ENCODE measurements around the gene MNS1.
"Not testable (repeated sequence)": the region's sequence is repeated elsewhere in the genome, so short reads cannot be mapped to it uniquely, and the experiment has no call there.

The MNS1 gene

DNA sequence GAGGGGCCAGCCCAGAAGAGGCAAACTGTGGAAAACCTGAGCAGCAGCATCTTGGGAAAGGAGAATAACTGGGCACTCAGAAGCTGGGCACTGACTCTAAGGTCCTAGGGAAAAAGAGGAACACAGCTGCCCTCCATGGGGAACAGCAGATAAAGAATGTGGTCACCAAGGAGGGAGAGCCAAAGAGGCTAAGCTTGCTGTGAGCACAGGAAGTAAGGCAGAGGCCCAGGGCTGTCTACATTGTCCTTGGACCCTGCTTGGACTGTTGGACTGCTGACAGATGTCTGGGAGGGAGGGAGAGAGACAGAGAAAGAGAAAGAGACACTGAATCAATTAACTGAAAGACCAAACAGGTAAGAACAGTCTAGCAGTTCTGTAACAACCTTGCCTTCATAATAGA, 4.5 kb upstream of the MNS1 start:
- peaks cover 11% of the 10 kb centered on the region for H3K27me3 Mint-ChIP-seq
- H3K9me3 Mint-ChIP-seq, result no peaks in the 10 kb centered on the region
- H3K36me3 Mint-ChIP-seq, result no peaks in the 10 kb centered on the region
- peaks cover 22% of the 10 kb centered on the region for H3K4me1 Mint-ChIP-seq
- no peak overlapping the region for H3K4me3 Mint-ChIP-seq
- no peak overlapping the region for H3K27ac Mint-ChIP-seq

- H3K27ac Mint-ChIP-seq, result no peak overlapping the region
- no peaks in the 10 kb centered on the region for H3K9me3 Mint-ChIP-seq
- peaks cover 25% of the 10 kb centered on the region for H3K4me1 Mint-ChIP-seq
- peak overlapping the region; percentile 81 for H3K4me3 Mint-ChIP-seq
- H3K36me3 Mint-ChIP-seq, result no peaks in the 10 kb centered on the region
- H3K27me3 Mint-ChIP-seq, result peaks cover 17% of the 10 kb centered on the region
These were observed 3.5 kb upstream of the MNS1 start for GRCh38 chr15:56468401-56468800.

DNA sequence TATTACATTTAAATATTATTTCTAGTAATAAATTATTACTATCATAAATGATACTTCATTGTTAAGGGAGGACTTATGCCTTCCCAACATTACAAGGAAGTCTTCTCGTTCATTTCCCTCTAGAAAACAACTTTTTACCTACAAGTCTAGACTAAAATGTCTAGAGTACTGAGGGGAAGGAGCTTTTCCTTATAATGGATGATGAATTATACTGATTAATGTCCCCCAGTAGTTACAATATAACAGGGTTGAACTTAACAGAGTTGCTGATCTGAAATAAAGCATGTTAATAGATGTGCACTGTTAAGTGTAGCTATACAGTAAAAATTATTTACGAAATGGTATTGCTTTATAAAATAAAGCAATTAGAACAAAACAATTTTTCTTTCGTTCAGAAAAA, 2.7 kb upstream of the MNS1 start:
- no peak overlapping the region for H3K27ac Mint-ChIP-seq
- H3K4me1 Mint-ChIP-seq, result peaks cover 25% of the 10 kb centered on the region
- H3K9me3 Mint-ChIP-seq, result no peaks in the 10 kb centered on the region
- no peaks in the 10 kb centered on the region for H3K36me3 Mint-ChIP-seq
- peak overlapping the region; percentile 81 for H3K4me3 Mint-ChIP-seq
- peaks cover 17% of the 10 kb centered on the region for H3K27me3 Mint-ChIP-seq

- H3K9me3 Mint-ChIP-seq, result no peaks in the 10 kb centered on the region
- no peak overlapping the region for H3K27ac Mint-ChIP-seq
- no peak overlapping the region for H3K4me3 Mint-ChIP-seq
- H3K27me3 Mint-ChIP-seq, result peaks cover 20% of the 10 kb centered on the region
- H3K4me1 Mint-ChIP-seq, result peaks cover 8% of the 10 kb centered on the region
- no peaks in the 10 kb centered on the region for H3K36me3 Mint-ChIP-seq
These were observed 4.0 kb downstream of the MNS1 start for GRCh38 chr15:56460947-56461346.

DNA sequence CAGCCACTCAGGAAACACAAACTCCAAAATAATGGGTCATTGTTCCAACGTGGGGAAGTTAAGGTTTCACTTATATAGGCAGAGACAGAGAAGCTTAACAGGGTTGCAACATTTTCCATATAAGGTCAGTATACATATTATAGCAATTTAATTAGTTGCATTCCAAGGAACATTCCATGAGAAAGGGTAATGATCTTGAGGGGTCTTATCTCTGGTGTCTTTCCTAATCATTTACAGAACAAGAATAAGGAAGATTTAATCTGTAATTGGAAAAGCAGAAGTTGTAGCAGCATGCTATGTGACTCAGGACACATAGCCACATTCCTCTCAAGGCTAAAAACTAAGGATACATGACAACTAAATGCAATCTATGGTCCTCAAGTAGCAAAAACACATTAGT, 4.9 kb downstream of the MNS1 start:
- no peak overlapping the region for H3K4me3 Mint-ChIP-seq
- peaks cover 8% of the 10 kb centered on the region for H3K4me1 Mint-ChIP-seq
- H3K36me3 Mint-ChIP-seq, result no peaks in the 10 kb centered on the region
- H3K27ac Mint-ChIP-seq, result no peak overlapping the region
- peaks cover 20% of the 10 kb centered on the region for H3K27me3 Mint-ChIP-seq
- no peaks in the 10 kb centered on the region for H3K9me3 Mint-ChIP-seq

DNA sequence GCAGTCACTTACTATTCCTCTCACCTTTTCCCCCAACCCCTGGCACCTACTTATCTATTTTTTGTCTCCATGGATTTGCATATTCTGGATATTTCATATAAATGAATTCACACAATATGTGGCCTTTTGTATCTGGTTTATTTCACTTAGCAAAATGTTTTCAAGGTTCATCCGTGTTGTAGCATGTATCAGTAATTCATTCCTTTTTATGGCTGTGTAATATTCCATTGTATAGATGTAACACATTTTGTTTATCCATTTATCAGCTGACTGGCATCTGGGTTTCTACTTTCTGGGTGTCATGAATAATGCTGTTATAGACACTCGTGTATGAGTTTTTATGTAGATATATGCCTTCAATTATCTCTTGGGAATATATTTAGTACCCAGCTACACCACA, 5.8 kb downstream of the MNS1 start:
- Mint-ChIP-seq H3K4me1 (no peaks in the 10 kb centered on the region), H3K36me3 (no peaks in the 10 kb centered on the region), H3K9me3 (no peaks in the 10 kb centered on the region), H3K27me3 (peaks cover 18% of the 10 kb centered on the region), H3K27ac (no peak overlapping the region), H3K4me3 (no peak overlapping the region)

DNA sequence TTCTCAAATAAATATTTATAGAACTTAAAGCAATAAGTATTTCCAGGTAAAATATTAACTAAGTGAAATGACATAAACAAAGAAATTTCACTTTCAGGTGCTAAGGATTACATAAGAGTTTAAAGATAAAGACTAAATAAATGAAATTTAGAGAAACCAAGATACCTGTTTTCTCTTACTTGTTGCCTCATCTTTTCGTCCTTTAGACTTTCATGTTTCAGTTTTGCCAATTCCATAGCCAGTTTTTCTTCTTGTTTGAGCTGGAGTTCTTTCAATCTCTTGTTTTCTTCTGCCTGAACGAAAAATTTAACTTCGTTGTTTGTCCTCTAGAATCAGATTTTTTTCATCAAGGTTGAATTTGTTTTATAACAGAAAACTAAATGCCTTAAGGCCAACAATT, 8.7 kb downstream of the MNS1 start:
- Mint-ChIP-seq H3K9me3 (no peaks in the 10 kb centered on the region), H3K4me3 (no peak overlapping the region), H3K4me1 (no peaks in the 10 kb centered on the region), H3K36me3 (no peaks in the 10 kb centered on the region), H3K27ac (no peak overlapping the region), H3K27me3 (peaks cover 13% of the 10 kb centered on the region)

DNA sequence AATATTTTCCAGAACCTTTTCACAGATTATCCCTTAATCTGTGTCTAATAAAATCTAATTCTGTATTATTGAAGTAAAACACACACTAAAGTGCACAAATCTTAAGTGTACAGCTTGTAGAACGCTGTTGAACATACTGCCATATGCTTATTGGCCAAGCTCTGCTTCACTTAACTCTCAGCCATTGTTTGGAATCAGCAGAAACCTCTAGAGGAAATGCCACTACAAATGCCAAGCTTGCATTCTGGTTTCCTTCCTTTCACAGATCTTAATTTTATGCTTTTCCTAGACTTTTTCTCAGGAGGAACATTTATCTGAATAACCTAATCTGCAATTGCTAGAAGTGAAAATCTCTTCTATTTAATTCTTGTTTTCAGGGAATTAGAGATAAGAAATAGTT, 10.1 kb downstream of the MNS1 start:
- Mint-ChIP-seq H3K36me3 (no peaks in the 10 kb centered on the region), H3K4me1 (no peaks in the 10 kb centered on the region), H3K4me3 (no peak overlapping the region), H3K9me3 (no peaks in the 10 kb centered on the region), H3K27ac (no peak overlapping the region), H3K27me3 (peaks cover 14% of the 10 kb centered on the region)

DNA sequence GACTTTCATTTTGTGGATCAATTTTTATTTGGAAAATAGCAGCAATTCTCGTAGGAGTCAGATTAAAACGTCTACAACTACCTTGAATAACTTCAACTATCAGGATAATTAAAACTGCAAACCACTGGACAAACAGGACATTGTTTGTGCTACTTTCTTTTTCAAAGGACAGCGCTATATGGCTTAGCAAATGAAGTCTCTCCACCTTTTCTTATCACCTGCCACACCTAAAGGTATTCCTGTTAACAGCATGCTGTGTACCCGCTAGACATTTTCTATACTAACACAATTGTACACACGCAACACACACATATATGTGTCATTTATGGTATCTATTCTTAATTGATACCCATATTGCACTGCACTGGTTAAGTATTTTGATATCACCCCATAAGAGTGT, 19.2 kb downstream of the MNS1 start:
- H3K4me1 Mint-ChIP-seq, result no peaks in the 10 kb centered on the region
- no peak overlapping the region for H3K4me3 Mint-ChIP-seq
- H3K27ac Mint-ChIP-seq, result no peak overlapping the region
- H3K9me3 Mint-ChIP-seq, result no peaks in the 10 kb centered on the region
- H3K27me3 Mint-ChIP-seq, result peaks cover 3% of the 10 kb centered on the region
- no peaks in the 10 kb centered on the region for H3K36me3 Mint-ChIP-seq

DNA sequence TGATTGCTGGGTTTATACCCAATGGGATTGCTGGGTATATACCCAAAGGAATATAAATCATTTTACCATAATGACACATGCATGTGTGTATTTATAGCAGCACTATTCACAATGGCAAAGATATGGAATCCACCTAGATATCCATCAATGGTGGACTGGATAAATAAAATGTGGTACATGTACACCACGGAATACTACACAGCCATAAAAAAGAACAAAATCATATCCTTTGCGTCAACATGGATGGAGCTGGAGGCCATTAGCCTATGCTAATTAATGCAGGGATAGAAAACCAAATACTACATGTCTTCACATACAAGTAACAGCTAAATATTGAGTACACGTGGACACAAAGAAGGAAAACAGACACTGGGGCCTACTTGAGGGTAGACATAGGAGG, 22.6 kb downstream of the MNS1 start:
- Mint-ChIP-seq H3K4me3 (no peak overlapping the region), H3K27ac (no peak overlapping the region), H3K9me3 (no peaks in the 10 kb centered on the region), H3K27me3 (peaks cover 2% of the 10 kb centered on the region), H3K4me1 (no peaks in the 10 kb centered on the region), H3K36me3 (no peaks in the 10 kb centered on the region)

DNA sequence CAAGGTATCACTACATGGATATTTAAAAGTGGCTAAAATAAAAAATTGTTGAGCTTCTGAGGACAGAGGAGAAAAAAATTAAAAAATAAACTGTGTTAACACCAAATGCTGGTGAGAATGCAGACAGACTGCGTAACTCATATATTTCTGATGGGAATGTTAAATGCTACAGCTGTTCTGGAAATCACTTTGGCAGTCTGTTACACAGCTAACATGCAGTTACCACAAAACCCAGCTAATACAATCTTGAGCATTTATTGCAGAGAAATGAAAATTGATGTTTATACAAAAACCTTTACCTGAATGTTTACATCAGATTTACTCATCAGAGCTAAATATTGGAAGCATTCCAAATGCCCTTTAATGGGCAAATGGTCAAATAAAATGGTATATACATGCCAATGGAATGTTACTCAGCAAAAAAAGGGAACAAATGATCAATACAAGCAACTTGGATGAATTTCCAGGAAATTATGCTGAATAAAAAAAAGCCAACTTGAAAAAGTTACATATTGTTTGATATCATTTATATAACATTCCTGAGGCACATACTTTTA, 24.6 kb downstream of the MNS1 start:
- no peaks in the 10 kb centered on the region for H3K4me1 Mint-ChIP-seq
- H3K27ac Mint-ChIP-seq, result no peak overlapping the region
- no peaks in the 10 kb centered on the region for H3K9me3 Mint-ChIP-seq
- H3K27me3 Mint-ChIP-seq, result peaks cover 9% of the 10 kb centered on the region
- H3K4me3 Mint-ChIP-seq, result no peak overlapping the region
- H3K36me3 Mint-ChIP-seq, result no peaks in the 10 kb centered on the region

DNA sequence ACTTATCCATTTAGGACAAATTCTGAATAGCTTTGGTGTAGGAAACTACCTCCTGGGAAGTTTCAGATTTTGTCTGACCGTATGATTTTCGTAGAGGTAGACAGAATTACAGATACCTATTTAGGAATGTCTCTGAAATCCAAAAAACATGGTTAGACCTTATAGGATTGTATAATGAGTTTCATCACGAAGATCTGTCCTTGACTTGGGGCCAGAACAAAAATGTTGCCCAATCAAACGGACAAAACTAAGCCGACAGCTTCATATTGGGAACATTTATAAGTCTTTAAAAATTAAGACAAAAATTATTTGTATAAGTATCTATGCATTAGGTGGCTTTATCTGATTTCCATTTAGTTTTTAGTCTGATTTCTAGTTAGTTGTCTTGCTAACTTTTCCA, 32.6 kb downstream of the MNS1 start:
- Mint-ChIP-seq H3K27ac (no peak overlapping the region), H3K4me3 (no peak overlapping the region), H3K27me3 (peaks cover 18% of the 10 kb centered on the region), H3K9me3 (no peaks in the 10 kb centered on the region), H3K4me1 (no peaks in the 10 kb centered on the region), H3K36me3 (no peaks in the 10 kb centered on the region)

DNA sequence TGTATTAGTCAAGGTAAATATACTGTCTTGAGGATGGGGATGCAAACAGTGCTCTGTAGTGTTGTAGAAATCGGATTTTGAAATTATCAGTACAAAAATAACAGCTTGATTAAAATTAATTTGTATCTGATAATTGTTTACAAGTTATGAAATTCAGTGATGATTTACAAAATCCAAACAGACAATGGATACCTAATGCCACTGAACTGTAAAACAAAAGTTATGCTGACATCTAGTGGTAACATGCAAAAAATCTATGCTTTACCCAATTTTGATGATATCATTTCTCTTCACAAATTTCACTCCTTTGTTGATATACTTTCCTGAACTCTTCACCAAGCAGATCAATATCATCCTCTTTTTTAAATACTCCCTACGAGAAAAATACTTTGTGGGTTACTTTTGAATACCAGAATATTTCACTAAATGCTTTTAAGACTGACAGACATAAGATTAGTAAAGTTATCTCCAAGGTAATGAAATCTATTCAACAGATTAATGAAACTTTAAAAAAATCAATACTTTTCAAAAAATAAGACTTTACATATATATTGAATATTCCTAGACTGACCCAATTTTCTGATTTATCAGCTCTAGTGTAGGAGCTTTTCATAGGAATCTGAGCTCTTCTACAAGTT, 36.0 kb downstream of the MNS1 start:
- Mint-ChIP-seq H3K36me3 (peaks cover 3% of the 10 kb centered on the region), H3K4me3 (no peak overlapping the region)

GRCh38 chr15:56425976-56426375, 39.0 kb downstream of the MNS1 start:
- no peak overlapping the region for H3K27ac Mint-ChIP-seq
- H3K4me3 Mint-ChIP-seq, result no peak overlapping the region
- peaks cover 2% of the 10 kb centered on the region for H3K27me3 Mint-ChIP-seq
- peaks cover 3% of the 10 kb centered on the region for H3K36me3 Mint-ChIP-seq
- peaks cover 12% of the 10 kb centered on the region for H3K9me3 Mint-ChIP-seq
- H3K4me1 Mint-ChIP-seq, result no peaks in the 10 kb centered on the region

More for the DNA sequence above, 36.0 kb downstream of the MNS1 start:
- Mint-ChIP-seq H3K27ac (no peak overlapping the region), H3K4me1 (no peaks in the 10 kb centered on the region), H3K27me3 (peaks cover 10% of the 10 kb centered on the region), H3K9me3 (peaks cover 12% of the 10 kb centered on the region)

DNA sequence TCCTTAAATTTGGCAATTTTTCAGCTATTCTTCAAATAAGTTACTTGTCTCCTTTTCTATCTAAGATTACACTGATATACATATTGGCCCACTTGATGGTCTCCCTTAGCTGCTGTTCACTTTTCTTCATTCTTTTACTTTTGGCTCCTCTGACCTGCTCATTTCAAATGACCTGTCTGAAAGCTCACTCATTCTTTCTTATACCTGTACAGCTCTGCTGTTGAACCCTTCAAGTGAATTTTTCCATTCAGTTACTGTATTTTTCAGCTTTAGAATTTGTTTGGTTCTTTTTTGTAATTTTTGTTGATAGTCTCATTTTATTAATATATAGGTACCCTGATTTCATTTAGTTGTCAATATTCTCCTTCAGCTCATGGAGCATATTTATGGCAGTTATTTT, 39.7 kb downstream of the MNS1 start:
- peaks cover 12% of the 10 kb centered on the region for H3K9me3 Mint-ChIP-seq
- H3K4me3 Mint-ChIP-seq, result no peak overlapping the region
- H3K4me1 Mint-ChIP-seq, result no peaks in the 10 kb centered on the region
- H3K36me3 Mint-ChIP-seq, result peaks cover 3% of the 10 kb centered on the region
- peaks cover 2% of the 10 kb centered on the region for H3K27me3 Mint-ChIP-seq
- no peak overlapping the region for H3K27ac Mint-ChIP-seq

- not testable (repeated sequence) for H3K36me3 Mint-ChIP-seq, H3K4me1 Mint-ChIP-seq, H3K9me3 Mint-ChIP-seq, H3K4me3 Mint-ChIP-seq, H3K27me3 Mint-ChIP-seq, H3K27ac Mint-ChIP-seq
These were observed 51.7 kb downstream of the MNS1 start for GRCh38 chr15:56413114-56413733.
